Gastrocnemius medialis (tissue), 4 donors: ENCODE results near the gene CCDC88A. TPM values are rescaled to one million over a fixed set of nuclear protein-coding genes. Genes with fewer than 3 reads are reported as not detected.
"Not testable (repeated sequence)": the region's sequence is repeated elsewhere in the genome, so short reads cannot be mapped to it uniquely, and the experiment has no call there.

Source experiments
- ATAC-seq, 2 donors: fragments of 150-250 bp; one replicate each; pipeline ENCODE4 v1.9.1; 2016
- DNase-seq, 2 donors: peaks; one replicate each; pipeline ENCODE4 v3.0.0-alpha.2; 2019
- H3K27ac ChIP-seq, 4 donors: fragments of 200-600 bp; sonication (generic); 1 replicate in 1 of 4; 2 replicates in 3 of 4; pipeline ENCODE4 v1.5.1; 2016 to 2018; ENCODE audit warnings: mild to moderate bottlenecking in 2 of 4, moderate library complexity in 1 of 4
- H3K27me3 ChIP-seq, 3 donors: fragments of 200-600 bp; sonication (generic) in 2 of 3; 1 replicate in 1 of 3; 2 replicates in 2 of 3; pipeline versions ENCODE4 v1.5.1 to v1.6.0; 2016 to 2019; ENCODE audit warnings: mild to moderate bottlenecking in 1 of 3, moderate library complexity in 1 of 3
- H3K36me3 ChIP-seq, 2 donors: fragments of 200-600 bp; sonication (generic) in 1 of 2; one replicate each; pipeline ENCODE4 v1.5.1; 2017 to 2018
- H3K4me1 ChIP-seq, 2 donors: fragments of 200-600 bp; sonication (generic) in 1 of 2; one replicate each; pipeline ENCODE4 v1.5.1; 2016 to 2017; ENCODE audit warnings: mild to moderate bottlenecking in 2 of 2
- H3K4me3 ChIP-seq, 4 donors: fragments of 200-600 bp; sonication (generic) in 3 of 4; 1 replicate in 1 of 4; 2 replicates in 3 of 4; pipeline ENCODE4 v1.5.1; 2016 to 2019; ENCODE audit warnings: mild to moderate bottlenecking in 2 of 4
- H3K9me3 ChIP-seq, 3 donors: fragments of 200-600 bp; sonication (generic) in 2 of 3; 1 replicate in 1 of 3; 2 replicates in 2 of 3; pipeline ENCODE4 v1.5.1; 2016 to 2019
- CTCF ChIP-seq, 5 experiments: fragments of 450-650 bp in 3 of 5; fragments of 200-600 bp in 2 of 5; sonication (generic) in 2 of 5; IDR thresholded peaks in 4 of 5; conservative IDR thresholded peaks in 1 of 5; 1 replicate in 4 of 5; 2 replicates in 1 of 5; pipeline ENCODE4 v1.5.1; 2016 to 2019; ENCODE audit warnings: antibody characterized with exemption in 5 of 5, mild to moderate bottlenecking in 3 of 5, moderate library complexity in 3 of 5
- POLR2A ChIP-seq, 2 donors: fragments of 450-650 bp; IDR thresholded peaks; one replicate each; pipeline ENCODE4 v1.6.1; 2017; ENCODE audit warnings: antibody characterized with exemption in 2 of 2, mild to moderate bottlenecking in 2 of 2, moderate library complexity in 2 of 2
- in situ Hi-C, 4 donors: fragments of 200-750 bp; cut with MboI; loops; one replicate each; pipeline versions ENCODE4 v1.15.0 to v1.8.0; 2017; ENCODE audit warnings: low sequenced_read_pairs in 4 of 4
- intact Hi-C: fragments of 100-400 bp; cut with DNase I; formaldehyde crosslinking; loops from one replicate; pipeline ENCODE4 v1.15.1; 2023; ENCODE audit warnings: low total_unique reads
- total RNA-seq, 4 donors: library from RNA; depleted of rRNA; stranded (reverse); fragments of >200 nt; gene quantifications; one replicate each; pipeline versions ENCODE4 v1.1.0 to v1.2.3, GENCODE V29; 2016

The CCDC88A gene
- total RNA-seq, 4 donors from 2014 or later: 12.9 to 28.7 (median 19.4) TPM

- H3K4me3 ChIP-seq: no peak overlapping the region
- TF ChIP-seq CTCF (IDR thresholded peaks at IDR 0.05 in 4 of 5, conservative IDR thresholded peaks at IDR 0.05 in 1 of 5) (no peak), POLR2A (IDR thresholded peaks at IDR 0.05) (no peak)
- DNase-seq: no peak
- H3K9me3 ChIP-seq: no peaks in the 10 kb centered on the region
- H3K27me3 ChIP-seq: no peaks in the 10 kb centered on the region
- intact Hi-C loops: no loop called here
- H3K4me1 ChIP-seq: no peaks in the 10 kb centered on the region
- no peak overlapping the region for H3K27ac ChIP-seq
- H3K36me3 ChIP-seq: peaks cover 0 to 13% of the 10 kb centered on the region in 2 donors
- ATAC-seq: no peak
- in situ Hi-C loops: no loop called here
These were observed 62.5 kb downstream of the CCDC88A start for GRCh38 chr2:55357164-55357563.

- H3K4me1 ChIP-seq, DNase-seq, H3K4me3 ChIP-seq, H3K27me3 ChIP-seq, ATAC-seq, in situ Hi-C loops, H3K9me3 ChIP-seq, intact Hi-C loops, H3K27ac ChIP-seq: not testable (repeated sequence)
- peaks cover 0 to 13% of the 10 kb centered on the region in 2 donors for H3K36me3 ChIP-seq
These were observed 63.5 kb downstream of the CCDC88A start for GRCh38 chr2:55356136-55356535.

GRCh38 chr2:55355451-55355850 lies 64.2 kb downstream of the CCDC88A start:
- intact Hi-C loops: no loop called here
- Histone ChIP-seq H3K27ac (no peak overlapping the region), H3K4me1 (no peaks in the 10 kb centered on the region), H3K9me3 (no peaks in the 10 kb centered on the region), H3K27me3 (no peaks in the 10 kb centered on the region), H3K36me3 (peaks cover 0 to 13% of the 10 kb centered on the region in 2 donors), H3K4me3 (no peak overlapping the region)
- DNase-seq (no peak), ATAC-seq (no peak)
- in situ Hi-C loops: no loop called here
- TF ChIP-seq POLR2A (IDR thresholded peaks at IDR 0.05) (no peak), CTCF (IDR thresholded peaks at IDR 0.05 in 4 of 5, conservative IDR thresholded peaks at IDR 0.05 in 1 of 5) (no peak)

GRCh38 chr2:55351672-55352071 lies 68.0 kb downstream of the CCDC88A start:
- in situ Hi-C loops: no loop called here
- Histone ChIP-seq H3K4me3 (no peak overlapping the region), H3K4me1 (no peaks in the 10 kb centered on the region), H3K9me3 (no peaks in the 10 kb centered on the region), H3K36me3 (peaks cover 0 to 22% of the 10 kb centered on the region in 2 donors), H3K27me3 (no peaks in the 10 kb centered on the region), H3K27ac (no peak overlapping the region)
- intact Hi-C loops: no loop called here
- DNase-seq: no peak
- ATAC-seq: no peak
- TF ChIP-seq CTCF (IDR thresholded peaks at IDR 0.05 in 4 of 5, conservative IDR thresholded peaks at IDR 0.05 in 1 of 5): no peak
- TF ChIP-seq POLR2A (IDR thresholded peaks at IDR 0.05): no peak

GRCh38 chr2:55345064-55345463 lies 74.6 kb downstream of the CCDC88A start:
- in situ Hi-C loops: no loop called here
- intact Hi-C loops: no loop called here

More at GRCh38 chr2:55345064-55345463, 74.6 kb downstream of the CCDC88A start:
- Histone ChIP-seq H3K9me3 (no peaks in the 10 kb centered on the region), H3K4me3 (no peak overlapping the region), H3K4me1 (no peaks in the 10 kb centered on the region), H3K27me3 (no peaks in the 10 kb centered on the region), H3K27ac (no peak overlapping the region), H3K36me3 (peaks cover 0 to 27% of the 10 kb centered on the region in 2 donors)
- DNase-seq: no peak
- no peak for ATAC-seq
- TF ChIP-seq POLR2A (IDR thresholded peaks at IDR 0.05): no peak
- no peak for TF ChIP-seq CTCF (IDR thresholded peaks at IDR 0.05 in 4 of 5, conservative IDR thresholded peaks at IDR 0.05 in 1 of 5)
